Sigmoid colon (tissue), 4 donors: ENCODE data around the gene CDS1.

Experiments used
- EP300 ChIP-seq, 4 donors: sonication (generic); formaldehyde crosslinking; IDR thresholded peaks; one replicate each; pipeline ENCODE4 v1.6.1; 2017; ENCODE audit warnings: antibody characterized with exemption in 4 of 4
- POLR2A ChIP-seq, 2 donors: fragments of 450-650 bp; IDR thresholded peaks; one replicate each; pipeline ENCODE4 v1.6.1; 2016; ENCODE audit warnings: antibody characterized with exemption in 2 of 2, mild to moderate bottlenecking in 2 of 2, moderate library complexity in 2 of 2
- TF ChIP-seq, protein P1 (sequence below), 4 experiments: fragments of 450-650 bp in 3 of 4; fragments of 200-600 bp in 1 of 4; IDR thresholded peaks; one replicate each; pipeline ENCODE4 v1.5.1; 2016 to 2019; ENCODE audit warnings: antibody characterized with exemption in 4 of 4, mild to moderate bottlenecking in 3 of 4, moderate library complexity in 2 of 4

DNA sequence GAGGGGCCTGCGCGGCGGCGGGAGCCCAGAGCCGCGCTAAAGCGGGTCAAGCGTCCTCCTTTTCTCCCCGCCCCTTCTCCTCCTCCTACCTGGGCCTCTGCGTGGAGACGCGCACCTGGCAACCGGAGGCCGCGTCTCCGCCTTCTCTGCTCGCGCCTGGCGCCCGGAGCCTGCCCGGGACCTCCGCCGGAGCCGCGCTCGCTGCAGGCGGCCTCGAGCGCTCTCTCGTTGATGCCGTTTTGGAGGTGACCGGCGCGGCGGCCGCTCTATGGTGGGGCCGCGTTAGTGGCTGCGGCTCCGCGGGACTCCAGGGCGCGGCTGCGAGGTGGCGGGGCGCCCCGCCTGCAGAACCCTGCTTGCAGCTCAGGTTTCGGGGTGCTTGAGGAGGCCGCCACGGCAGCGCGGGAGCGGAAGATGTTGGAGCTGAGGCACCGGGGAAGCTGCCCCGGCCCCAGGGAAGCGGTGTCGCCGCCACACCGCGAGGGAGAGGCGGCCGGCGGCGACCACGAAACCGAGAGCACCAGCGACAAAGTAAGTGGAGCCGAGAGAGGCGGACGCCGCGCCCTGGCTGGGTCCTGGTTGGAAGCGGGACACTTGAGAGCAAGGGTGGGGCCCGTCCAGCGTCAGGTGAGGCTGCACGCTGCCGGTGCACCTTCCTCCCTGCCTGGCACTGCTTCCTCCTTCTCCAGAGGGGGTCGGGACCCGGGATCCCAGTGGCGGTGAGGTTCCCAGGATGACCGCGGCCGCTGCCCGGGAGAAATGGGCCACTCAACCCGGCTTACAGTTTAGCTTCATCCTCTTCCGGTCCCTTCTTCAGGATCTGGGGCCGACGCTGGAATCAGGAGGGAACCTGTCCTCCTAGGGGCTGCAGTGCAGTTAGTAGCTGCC, at the start of gene CDS1:
- TF ChIP-seq POLR2A (IDR thresholded peaks at IDR 0.05) (peak in 1 of 2 donors; percentile 29), EP300 (IDR thresholded peaks at IDR 0.05) (no peak)
- TF ChIP-seq, protein P1, sequence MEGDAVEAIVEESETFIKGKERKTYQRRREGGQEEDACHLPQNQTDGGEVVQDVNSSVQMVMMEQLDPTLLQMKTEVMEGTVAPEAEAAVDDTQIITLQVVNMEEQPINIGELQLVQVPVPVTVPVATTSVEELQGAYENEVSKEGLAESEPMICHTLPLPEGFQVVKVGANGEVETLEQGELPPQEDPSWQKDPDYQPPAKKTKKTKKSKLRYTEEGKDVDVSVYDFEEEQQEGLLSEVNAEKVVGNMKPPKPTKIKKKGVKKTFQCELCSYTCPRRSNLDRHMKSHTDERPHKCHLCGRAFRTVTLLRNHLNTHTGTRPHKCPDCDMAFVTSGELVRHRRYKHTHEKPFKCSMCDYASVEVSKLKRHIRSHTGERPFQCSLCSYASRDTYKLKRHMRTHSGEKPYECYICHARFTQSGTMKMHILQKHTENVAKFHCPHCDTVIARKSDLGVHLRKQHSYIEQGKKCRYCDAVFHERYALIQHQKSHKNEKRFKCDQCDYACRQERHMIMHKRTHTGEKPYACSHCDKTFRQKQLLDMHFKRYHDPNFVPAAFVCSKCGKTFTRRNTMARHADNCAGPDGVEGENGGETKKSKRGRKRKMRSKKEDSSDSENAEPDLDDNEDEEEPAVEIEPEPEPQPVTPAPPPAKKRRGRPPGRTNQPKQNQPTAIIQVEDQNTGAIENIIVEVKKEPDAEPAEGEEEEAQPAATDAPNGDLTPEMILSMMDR (IDR thresholded peaks at IDR 0.05): no peak
